Neural cell (in vitro differentiated cells): Measurements from ENCODE around the gene LARGE1. TPM values are rescaled to one million over a fixed set of nuclear protein-coding genes. Genes with fewer than 3 reads are reported as not detected.

Experiments
- H2AFZ ChIP-seq: fragments of 200-600, 300-800 bp; sonication (generic), shearing (Covaris generic); 2 replicates; pipeline ENCODE4 v1.6.0; 2014; ENCODE audit warnings: low read depth, mild to moderate bottlenecking, antibody characterized with exemption, low read length, moderate library complexity
- H3F3A ChIP-seq: fragments of 200-600 bp; shearing (Covaris generic); 2 replicates; pipeline ENCODE4 v1.6.1; 2016; ENCODE audit warnings: mild to moderate bottlenecking, moderate library complexity, mixed read lengths, antibody characterized with exemption, low read length; ENCODE audit not compliant: insufficient read depth, poor library complexity, severe bottlenecking
- H3K27ac ChIP-seq: fragments of 200-600, 300-800 bp; sonication (generic), shearing (Covaris generic); 2 replicates; pipeline ENCODE4 v1.5.1; 2014; ENCODE audit warnings: mild to moderate bottlenecking, low read length, moderate library complexity
- H3K27me3 ChIP-seq: fragments of 300-800, 200-600 bp; sonication (generic), shearing (Covaris generic); 2 replicates; pipeline ENCODE4 v1.6.0; 2014; ENCODE audit warnings: mild to moderate bottlenecking, low read depth, low read length, moderate library complexity; ENCODE audit not compliant: insufficient read depth
- H3K36me3 ChIP-seq: fragments of 300-800, 200-600 bp; sonication (generic), shearing (Covaris generic); 2 replicates; pipeline ENCODE4 v1.5.1; 2014; ENCODE audit warnings: mild to moderate bottlenecking, antibody characterized with exemption, low read length, moderate library complexity; ENCODE audit not compliant: insufficient read depth
- H3K4me2 ChIP-seq: fragments of 300-800, 200-600 bp; sonication (generic), shearing (Covaris generic); 2 replicates; pipeline ENCODE4 v1.6.0; 2014; ENCODE audit warnings: mild to moderate bottlenecking, low read length
- H3K4me3 ChIP-seq: fragments of 300-800, 200-600 bp; sonication (generic), shearing (Covaris generic); 2 replicates; pipeline ENCODE4 v1.5.1; 2014; ENCODE audit warnings: mild to moderate bottlenecking, low read length, moderate library complexity
- H3K79me2 ChIP-seq: fragments of 200-600 bp; shearing (Covaris generic); replicated peaks from 2 replicates; pipeline ENCODE4 v1.6.0; 2014; ENCODE audit warnings: mild to moderate bottlenecking, low read length, moderate library complexity; ENCODE audit not compliant: insufficient read depth
- H3K9ac ChIP-seq: fragments of 300-800, 200-600 bp; sonication (generic), shearing (Covaris generic); 2 replicates; pipeline ENCODE4 v1.6.1; 2016; ENCODE audit warnings: mild to moderate bottlenecking, low read length, mixed read lengths
- H3K9me2 ChIP-seq: fragments of 200-600 bp; shearing (Covaris generic); 2 replicates; pipeline ENCODE4 v1.6.1; 2016; ENCODE audit warnings: mild to moderate bottlenecking, low read length, mixed read lengths; ENCODE audit not compliant: insufficient read depth
- H3K9me3 ChIP-seq: fragments of 200-600, 300-800 bp; sonication (generic), shearing (Covaris generic); 2 replicates; pipeline ENCODE4 v1.6.1; 2016; ENCODE audit warnings: mild to moderate bottlenecking, mixed run types, low read length, moderate library complexity, mixed read lengths
- H4K20me1 ChIP-seq: fragments of 200-600 bp; shearing (Covaris generic); 2 replicates; pipeline ENCODE4 v1.6.1; 2016; ENCODE audit warnings: mild to moderate bottlenecking, mixed run types; ENCODE audit not compliant: insufficient read depth
- EP300 ChIP-seq: fragments of 450-650 bp; conservative IDR thresholded peaks from 2 replicates; pipeline ENCODE4 v1.6.1; 2014; ENCODE audit warnings: antibody characterized with exemption, mild to moderate bottlenecking, moderate library complexity; ENCODE audit not compliant: poor library complexity, severe bottlenecking
- EZH2 ChIP-seq: fragments of 200-600, 300-800 bp; shearing (Covaris generic), sonication (generic); IDR thresholded peaks from 2 replicates; pipeline ENCODE4 v1.6.1; 2014; ENCODE audit warnings: antibody characterized with exemption, low read length, borderline replicate concordance, mild to moderate bottlenecking; ENCODE audit not compliant: insufficient read depth, poor library complexity, severe bottlenecking
- MXI1 ChIP-seq: fragments of 450-650 bp; conservative IDR thresholded peaks from 2 replicates; pipeline ENCODE4 v1.6.1; 2014; ENCODE audit warnings: antibody characterized with exemption, mild to moderate bottlenecking; ENCODE audit not compliant: poor library complexity, severe bottlenecking
- POLR2AphosphoS5 ChIP-seq: IDR thresholded peaks from 2 replicates; pipeline ENCODE4 v1.6.1; 2012
- RAD21 ChIP-seq: fragments of 450-650 bp; conservative IDR thresholded peaks from 2 replicates; pipeline ENCODE4 v1.6.1; 2014; ENCODE audit warnings: antibody characterized with exemption, mild to moderate bottlenecking, moderate library complexity
- SMC3 ChIP-seq: fragments of 450-650 bp; conservative IDR thresholded peaks from 2 replicates; pipeline ENCODE4 v1.6.1; 2014; ENCODE audit warnings: antibody characterized with exemption, mild to moderate bottlenecking, moderate library complexity; ENCODE audit not compliant: poor library complexity
- TAF1 ChIP-seq: IDR thresholded peaks from 2 replicates; pipeline ENCODE4 v1.6.1; 2012; ENCODE audit warnings: low read depth
- polyA plus RNA-seq: library from polyadenylated mRNA; depleted of rRNA; stranded (reverse); fragments of >200 nt; gene quantifications from 2 replicates; pipeline ENCODE4 v1.2.3, GENCODE V29; 2014
- TF ChIP-seq, protein P1 (sequence below): fragments of 450-650 bp; IDR thresholded peaks from 2 replicates; pipeline ENCODE4 v1.5.1; 2014; ENCODE audit warnings: antibody characterized with exemption, mild to moderate bottlenecking, moderate library complexity; ENCODE audit not compliant: poor library complexity, severe bottlenecking
- TF ChIP-seq, protein P2 (sequence below): IDR thresholded peaks from 2 replicates; pipeline ENCODE4 v1.6.1; 2012; ENCODE audit warnings: borderline replicate concordance

The LARGE1 gene
- polyA plus RNA-seq, 1 donor from 2014 or later = 27.5 TPM

DNA sequence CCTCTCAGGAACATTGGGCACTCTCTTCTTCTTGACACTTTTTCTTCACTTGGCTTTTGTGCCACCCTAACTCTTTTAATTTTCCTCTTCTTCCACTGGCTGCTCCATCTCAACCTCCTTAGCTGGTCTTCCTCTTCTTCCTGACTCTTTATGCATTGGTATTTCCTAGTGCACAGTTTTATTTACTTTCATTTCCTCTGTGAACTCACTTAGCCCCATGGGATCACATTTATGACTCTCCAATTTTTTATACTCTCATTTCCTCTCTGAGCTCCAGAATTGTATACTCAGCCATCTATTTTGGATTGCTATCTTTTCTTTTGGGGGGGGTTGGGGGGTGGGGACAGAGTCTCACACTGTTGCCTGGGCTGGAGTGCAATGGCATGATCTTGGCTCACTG lies 38.5 kb upstream of the LARGE1 start:
- Histone ChIP-seq H3K4me3 (no peak overlapping the region), H3K27ac (no peak overlapping the region), H3K79me2 (no peaks in the 10 kb centered on the region), H3K4me2 (no peak overlapping the region), H3K9ac (no peak overlapping the region), H3K36me3 (no peaks in the 10 kb centered on the region), H3K9me2 (no peaks in the 10 kb centered on the region), H3F3A (no peaks in the 10 kb centered on the region), H4K20me1 (no peaks in the 10 kb centered on the region), H3K27me3 (no peaks in the 10 kb centered on the region), H2AFZ (no peak overlapping the region), H3K9me3 (no peaks in the 10 kb centered on the region)
- TF ChIP-seq EZH2 (no peak), TAF1 (no peak), MXI1 (no peak), SMC3 (no peak), POLR2AphosphoS5 (no peak), EP300 (no peak), RAD21 (no peak)
- TF ChIP-seq, protein P1, sequence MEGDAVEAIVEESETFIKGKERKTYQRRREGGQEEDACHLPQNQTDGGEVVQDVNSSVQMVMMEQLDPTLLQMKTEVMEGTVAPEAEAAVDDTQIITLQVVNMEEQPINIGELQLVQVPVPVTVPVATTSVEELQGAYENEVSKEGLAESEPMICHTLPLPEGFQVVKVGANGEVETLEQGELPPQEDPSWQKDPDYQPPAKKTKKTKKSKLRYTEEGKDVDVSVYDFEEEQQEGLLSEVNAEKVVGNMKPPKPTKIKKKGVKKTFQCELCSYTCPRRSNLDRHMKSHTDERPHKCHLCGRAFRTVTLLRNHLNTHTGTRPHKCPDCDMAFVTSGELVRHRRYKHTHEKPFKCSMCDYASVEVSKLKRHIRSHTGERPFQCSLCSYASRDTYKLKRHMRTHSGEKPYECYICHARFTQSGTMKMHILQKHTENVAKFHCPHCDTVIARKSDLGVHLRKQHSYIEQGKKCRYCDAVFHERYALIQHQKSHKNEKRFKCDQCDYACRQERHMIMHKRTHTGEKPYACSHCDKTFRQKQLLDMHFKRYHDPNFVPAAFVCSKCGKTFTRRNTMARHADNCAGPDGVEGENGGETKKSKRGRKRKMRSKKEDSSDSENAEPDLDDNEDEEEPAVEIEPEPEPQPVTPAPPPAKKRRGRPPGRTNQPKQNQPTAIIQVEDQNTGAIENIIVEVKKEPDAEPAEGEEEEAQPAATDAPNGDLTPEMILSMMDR = no peak
- TF ChIP-seq, protein P2, sequence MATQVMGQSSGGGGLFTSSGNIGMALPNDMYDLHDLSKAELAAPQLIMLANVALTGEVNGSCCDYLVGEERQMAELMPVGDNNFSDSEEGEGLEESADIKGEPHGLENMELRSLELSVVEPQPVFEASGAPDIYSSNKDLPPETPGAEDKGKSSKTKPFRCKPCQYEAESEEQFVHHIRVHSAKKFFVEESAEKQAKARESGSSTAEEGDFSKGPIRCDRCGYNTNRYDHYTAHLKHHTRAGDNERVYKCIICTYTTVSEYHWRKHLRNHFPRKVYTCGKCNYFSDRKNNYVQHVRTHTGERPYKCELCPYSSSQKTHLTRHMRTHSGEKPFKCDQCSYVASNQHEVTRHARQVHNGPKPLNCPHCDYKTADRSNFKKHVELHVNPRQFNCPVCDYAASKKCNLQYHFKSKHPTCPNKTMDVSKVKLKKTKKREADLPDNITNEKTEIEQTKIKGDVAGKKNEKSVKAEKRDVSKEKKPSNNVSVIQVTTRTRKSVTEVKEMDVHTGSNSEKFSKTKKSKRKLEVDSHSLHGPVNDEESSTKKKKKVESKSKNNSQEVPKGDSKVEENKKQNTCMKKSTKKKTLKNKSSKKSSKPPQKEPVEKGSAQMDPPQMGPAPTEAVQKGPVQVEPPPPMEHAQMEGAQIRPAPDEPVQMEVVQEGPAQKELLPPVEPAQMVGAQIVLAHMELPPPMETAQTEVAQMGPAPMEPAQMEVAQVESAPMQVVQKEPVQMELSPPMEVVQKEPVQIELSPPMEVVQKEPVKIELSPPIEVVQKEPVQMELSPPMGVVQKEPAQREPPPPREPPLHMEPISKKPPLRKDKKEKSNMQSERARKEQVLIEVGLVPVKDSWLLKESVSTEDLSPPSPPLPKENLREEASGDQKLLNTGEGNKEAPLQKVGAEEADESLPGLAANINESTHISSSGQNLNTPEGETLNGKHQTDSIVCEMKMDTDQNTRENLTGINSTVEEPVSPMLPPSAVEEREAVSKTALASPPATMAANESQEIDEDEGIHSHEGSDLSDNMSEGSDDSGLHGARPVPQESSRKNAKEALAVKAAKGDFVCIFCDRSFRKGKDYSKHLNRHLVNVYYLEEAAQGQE = no peak

DNA sequence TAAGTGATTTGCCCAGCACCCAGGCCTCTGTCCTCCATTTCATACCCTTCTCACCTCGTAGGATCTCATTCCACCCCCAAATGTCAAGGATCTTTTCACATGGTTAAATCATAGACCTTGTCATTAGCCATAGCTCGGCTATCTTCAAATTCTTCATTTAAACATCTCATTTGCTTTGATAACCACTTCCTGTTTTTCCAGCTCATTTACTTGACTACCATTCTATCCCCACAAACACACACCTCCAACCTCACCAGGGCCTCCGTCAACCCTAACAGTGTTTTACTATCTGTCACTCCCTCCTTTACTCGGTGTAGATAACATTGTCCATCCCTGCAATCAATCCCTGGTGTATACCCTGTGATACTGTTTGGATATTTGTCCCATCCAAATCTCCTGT lies 36.8 kb upstream of the LARGE1 start:
- H3K4me3 ChIP-seq = no peak overlapping the region
- H3K4me2 ChIP-seq = no peak overlapping the region
- H3K9ac ChIP-seq = no peak overlapping the region
- TF ChIP-seq, protein P1 = no peak
- no peak for TF ChIP-seq EP300
- no peak for TF ChIP-seq RAD21
- no peak for TF ChIP-seq TAF1
- no peak for TF ChIP-seq MXI1
- TF ChIP-seq, protein P2 = no peak
- TF ChIP-seq SMC3 = no peak
- no peak for TF ChIP-seq EZH2
- no peak for TF ChIP-seq POLR2AphosphoS5
- no peak overlapping the region for H3K27ac ChIP-seq
- H3K27me3 ChIP-seq = no peaks in the 10 kb centered on the region
- H3K9me3 ChIP-seq = no peaks in the 10 kb centered on the region
- no peaks in the 10 kb centered on the region for H4K20me1 ChIP-seq
- no peaks in the 10 kb centered on the region for H3K9me2 ChIP-seq
- H3K79me2 ChIP-seq = no peaks in the 10 kb centered on the region
- H3F3A ChIP-seq = no peaks in the 10 kb centered on the region
- no peak overlapping the region for H2AFZ ChIP-seq
- H3K36me3 ChIP-seq = no peaks in the 10 kb centered on the region
